HAP-1 (cell line): ENCODE data around the gene PODN.

ENCODE experiments used
- DNase-seq, 2 experiments: peaks; one replicate each; pipeline ENCODE4 v3.0.0-alpha.2; 2016 to 2020; ENCODE audit warnings: low spot score in 2 of 2
- H3K27me3 ChIP-seq: fragments of 250-450 bp; sonication (Bioruptor Pico); 2 replicates; pipeline ENCODE4 v1.5.1; 2020; ENCODE audit warnings: low read depth, mild to moderate bottlenecking, moderate library complexity
- H3K36me3 ChIP-seq: fragments of 250-450 bp; sonication (Bioruptor Pico); replicated peaks from 2 replicates; pipeline ENCODE4 v1.5.1; 2020; ENCODE audit warnings: mild to moderate bottlenecking
- H3K4me1 ChIP-seq: fragments of 250-450 bp; sonication (Bioruptor Pico); 2 replicates; pipeline ENCODE4 v1.5.1; 2020; ENCODE audit warnings: mild to moderate bottlenecking
- H3K4me3 ChIP-seq: fragments of 250-450 bp; sonication (Bioruptor Pico); 2 replicates; pipeline ENCODE4 v1.5.1; 2020; ENCODE audit warnings: mild to moderate bottlenecking, moderate library complexity
- H3K9me3 ChIP-seq: fragments of 250-450 bp; sonication (Bioruptor Pico); 2 replicates; pipeline ENCODE4 v1.5.1; 2020; ENCODE audit warnings: mild to moderate bottlenecking, moderate library complexity
- in situ Hi-C: fragments of 300-500 bp; cut with MboI; formaldehyde crosslinking; loops from 3 replicates; pipeline ENCODE4 v1.14.3; 2020; ENCODE audit warnings: low sequenced_read_pairs, inconsistent platforms, mixed read lengths

Gene PODN

DNA sequence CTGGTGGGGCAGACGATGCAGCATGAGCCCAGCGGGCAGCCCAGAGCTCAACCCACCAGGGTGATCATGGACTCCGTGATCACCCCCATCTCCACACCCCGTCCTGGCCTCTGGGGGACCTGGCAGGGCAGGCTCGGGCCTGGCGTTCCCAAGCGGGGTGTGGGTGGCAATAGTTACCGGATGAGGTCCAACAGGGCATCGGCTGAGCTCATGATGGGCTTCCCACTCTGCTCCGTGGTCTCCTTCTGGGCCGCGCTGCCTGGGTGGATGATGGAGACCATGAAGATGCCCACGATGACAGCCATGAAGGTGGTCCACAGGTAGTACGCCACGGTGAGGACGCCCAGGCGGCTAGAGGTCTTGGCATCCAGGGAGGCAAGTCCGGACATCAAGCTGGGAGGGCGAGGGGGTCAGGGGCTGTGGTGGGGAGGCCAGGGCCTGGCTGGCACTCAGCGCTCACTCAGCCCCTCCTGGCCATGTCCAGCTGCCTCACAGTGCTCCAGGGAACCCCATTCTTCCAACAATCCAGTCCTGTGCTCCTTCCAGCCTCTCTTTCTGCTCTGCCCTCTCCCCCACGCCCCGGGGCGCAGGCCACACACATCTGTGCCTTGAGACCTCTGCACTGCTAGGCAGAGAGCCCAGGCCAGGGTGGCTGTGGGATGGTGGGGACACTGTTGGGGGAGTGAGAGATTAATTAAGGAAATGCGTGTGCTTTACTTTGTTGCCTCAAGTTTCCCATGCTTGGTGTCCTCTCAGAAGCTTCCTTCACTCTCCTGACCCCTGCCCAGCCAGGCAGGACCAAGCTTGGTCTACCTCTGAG is 52.8 kb downstream of the PODN start:
- peaks cover 11% of the 10 kb centered on the region for H3K4me1 ChIP-seq
- H3K9me3 ChIP-seq, result no peaks in the 10 kb centered on the region
- in situ Hi-C loops, result no loop called here
- H3K36me3 ChIP-seq, result no peaks in the 10 kb centered on the region
- no peak overlapping the region for H3K4me3 ChIP-seq
- H3K27me3 ChIP-seq, result no peaks in the 10 kb centered on the region
- DNase-seq, result no peak

DNA sequence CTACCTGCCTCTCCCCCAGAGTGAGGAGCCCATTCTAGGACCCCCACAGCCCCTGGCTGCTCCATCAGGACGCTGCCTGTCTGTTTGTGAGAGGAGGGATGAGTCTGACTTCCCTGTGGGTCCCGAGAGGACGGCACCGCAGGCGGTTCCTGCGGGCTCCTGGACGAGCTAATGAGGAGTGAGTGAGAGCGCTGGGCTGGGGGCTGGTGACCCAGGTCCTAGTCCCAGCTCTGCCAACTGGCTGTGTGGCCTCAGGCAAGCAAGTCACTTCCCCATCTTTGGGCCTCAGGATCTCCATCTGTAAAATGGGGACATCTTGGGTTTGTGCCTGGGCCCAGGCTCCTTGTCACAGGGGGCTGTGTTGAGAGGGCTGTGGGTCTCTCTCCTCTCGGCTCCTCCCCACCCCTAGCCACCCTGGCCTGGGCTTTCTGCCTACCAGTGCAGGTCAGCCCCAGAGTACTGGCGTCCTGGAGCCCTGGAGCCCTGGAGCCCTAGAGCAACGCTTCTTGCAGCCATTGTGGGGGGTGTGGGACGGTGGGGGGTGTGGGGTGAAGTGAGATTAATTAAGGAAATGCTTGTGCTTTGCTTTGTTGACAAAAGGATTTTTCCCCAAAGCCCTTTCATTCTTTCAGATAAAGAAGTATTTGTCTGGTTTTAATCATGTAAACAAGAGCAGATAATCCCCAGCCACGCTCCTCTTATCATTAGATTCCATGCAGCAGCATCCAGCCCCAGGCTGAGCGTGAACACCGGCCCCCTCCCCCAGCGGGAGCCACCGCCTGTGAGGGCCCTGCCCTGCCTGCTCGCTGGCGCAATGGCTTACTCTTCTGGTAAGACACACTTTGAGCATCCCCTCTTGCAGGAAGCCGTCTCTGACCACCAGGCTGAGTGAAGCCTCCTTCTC is 53.6 kb downstream of the PODN start:
- in situ Hi-C loops, result no loop called here
- Histone ChIP-seq H3K4me1 (peaks cover 11% of the 10 kb centered on the region), H3K9me3 (no peaks in the 10 kb centered on the region), H3K36me3 (no peaks in the 10 kb centered on the region), H3K4me3 (no peak overlapping the region), H3K27me3 (no peaks in the 10 kb centered on the region)
- DNase-seq, result peak; percentile 80 to 84

DNA sequence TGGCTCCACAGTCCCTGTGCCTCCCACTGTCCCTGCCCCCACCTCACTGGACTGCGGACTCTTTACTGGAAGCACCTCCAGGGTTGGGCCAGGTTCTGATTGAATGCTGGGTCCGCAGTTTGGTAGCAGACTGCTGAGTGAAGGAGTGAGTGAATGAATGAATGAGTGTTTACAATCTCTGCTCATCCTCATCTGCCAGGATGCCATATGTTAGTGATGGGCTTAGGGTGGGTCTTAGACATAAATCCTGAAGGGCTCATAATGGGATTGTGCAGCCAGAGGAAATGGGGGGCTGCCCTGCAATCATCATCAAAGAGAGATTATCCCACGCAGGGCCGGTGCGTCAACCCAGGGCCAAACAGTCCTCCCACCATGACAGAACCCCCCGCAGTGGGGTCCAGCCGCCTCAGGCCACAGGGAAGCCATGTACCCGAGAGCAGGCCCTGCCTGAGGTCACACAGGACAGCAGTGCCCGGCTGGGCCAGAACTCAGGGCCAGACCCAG is 54.3 kb downstream of the PODN start:
- in situ Hi-C loops, result no loop called here
- Histone ChIP-seq H3K9me3 (no peaks in the 10 kb centered on the region), H3K36me3 (no peaks in the 10 kb centered on the region), H3K4me3 (no peak overlapping the region), H3K4me1 (peaks cover 11% of the 10 kb centered on the region), H3K27me3 (no peaks in the 10 kb centered on the region)
- DNase-seq, result no peak

DNA sequence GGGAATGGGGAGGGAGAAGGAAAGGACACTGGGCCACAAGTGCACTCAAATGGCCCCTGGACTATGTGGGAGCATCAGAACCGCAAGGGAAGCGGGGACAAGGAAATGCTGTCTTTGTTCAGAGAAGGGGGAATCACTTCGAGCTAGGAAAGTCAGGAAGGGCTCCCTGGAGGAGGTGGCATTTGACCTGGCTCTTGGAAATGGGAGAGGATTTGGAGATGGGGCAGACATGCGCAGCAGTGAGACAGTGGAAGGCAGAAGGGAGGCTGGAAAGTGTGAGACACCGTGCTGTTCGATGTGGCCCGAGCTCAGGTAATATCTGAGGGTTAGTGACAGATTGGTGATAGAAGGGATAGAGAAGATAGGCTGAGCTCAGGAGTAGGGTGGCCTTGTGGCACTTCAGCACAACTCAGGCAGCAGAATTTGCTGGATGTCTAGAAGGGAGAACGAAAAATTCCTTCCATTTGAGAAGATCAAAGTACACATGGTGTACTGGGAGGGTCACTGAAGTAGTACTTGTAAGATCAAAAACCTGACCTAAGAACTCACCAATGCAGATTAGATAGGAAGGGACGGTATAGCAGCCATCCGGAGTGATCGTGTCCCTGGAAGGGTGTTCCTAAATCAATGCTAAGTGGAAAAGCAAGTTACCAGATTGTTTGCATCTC is 55.1 kb downstream of the PODN start:
- Histone ChIP-seq H3K4me3 (no peak overlapping the region), H3K36me3 (no peaks in the 10 kb centered on the region), H3K9me3 (no peaks in the 10 kb centered on the region), H3K27me3 (no peaks in the 10 kb centered on the region), H3K4me1 (peaks cover 11% of the 10 kb centered on the region)
- no peak for DNase-seq
- in situ Hi-C loops, result no loop called here

DNA sequence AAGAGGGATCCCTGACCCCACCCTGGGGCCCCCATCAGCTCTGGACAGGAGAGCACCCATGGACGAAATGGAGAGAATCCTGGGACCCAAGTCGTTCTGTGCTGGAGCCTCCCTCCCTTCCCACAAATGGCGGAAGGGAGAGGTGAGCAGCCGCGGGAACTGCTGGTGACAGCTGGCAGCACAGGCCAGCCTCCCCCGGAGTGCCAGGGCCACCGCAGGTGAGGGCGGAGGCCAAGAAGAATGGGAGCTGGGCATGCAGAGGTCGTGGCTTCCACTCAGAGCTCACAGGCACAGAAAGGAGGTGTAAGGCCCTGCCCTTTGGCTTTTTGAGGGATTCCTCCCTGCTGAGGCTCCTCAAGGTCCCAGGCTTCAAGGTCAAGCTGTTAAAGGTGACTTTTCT is 55.8 kb downstream of the PODN start:
- Histone ChIP-seq H3K4me3 (no peak overlapping the region), H3K36me3 (no peaks in the 10 kb centered on the region), H3K9me3 (no peaks in the 10 kb centered on the region), H3K27me3 (no peaks in the 10 kb centered on the region), H3K4me1 (peaks cover 11% of the 10 kb centered on the region)
- no peak for DNase-seq
- in situ Hi-C loops, result no loop called here

DNA sequence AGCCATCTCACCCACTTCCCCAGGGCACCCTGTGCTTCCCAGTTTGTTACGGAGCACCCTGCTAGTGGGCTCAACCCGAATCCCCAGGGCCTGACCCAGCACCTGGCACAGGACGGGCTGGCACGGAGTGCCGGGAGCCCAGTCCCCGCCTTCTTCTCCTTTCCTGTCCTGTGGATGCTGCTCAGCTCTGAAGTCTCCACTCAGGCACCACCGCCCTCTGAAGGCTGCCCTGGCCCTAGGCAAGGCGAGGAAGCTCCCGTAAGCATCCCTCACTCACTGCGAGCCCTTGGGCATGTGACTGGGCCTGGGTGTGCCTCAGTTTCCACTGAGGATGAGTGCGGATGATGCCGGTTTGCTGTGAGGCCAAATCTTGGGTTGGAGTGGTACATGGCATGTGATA is 58.6 kb downstream of the PODN start:
- DNase-seq, result no peak
- in situ Hi-C loops, result no loop called here
- no peaks in the 10 kb centered on the region for H3K27me3 ChIP-seq
- H3K4me1 ChIP-seq, result peaks cover 6% of the 10 kb centered on the region
- H3K36me3 ChIP-seq, result no peaks in the 10 kb centered on the region
- no peak overlapping the region for H3K4me3 ChIP-seq
- no peaks in the 10 kb centered on the region for H3K9me3 ChIP-seq

DNA sequence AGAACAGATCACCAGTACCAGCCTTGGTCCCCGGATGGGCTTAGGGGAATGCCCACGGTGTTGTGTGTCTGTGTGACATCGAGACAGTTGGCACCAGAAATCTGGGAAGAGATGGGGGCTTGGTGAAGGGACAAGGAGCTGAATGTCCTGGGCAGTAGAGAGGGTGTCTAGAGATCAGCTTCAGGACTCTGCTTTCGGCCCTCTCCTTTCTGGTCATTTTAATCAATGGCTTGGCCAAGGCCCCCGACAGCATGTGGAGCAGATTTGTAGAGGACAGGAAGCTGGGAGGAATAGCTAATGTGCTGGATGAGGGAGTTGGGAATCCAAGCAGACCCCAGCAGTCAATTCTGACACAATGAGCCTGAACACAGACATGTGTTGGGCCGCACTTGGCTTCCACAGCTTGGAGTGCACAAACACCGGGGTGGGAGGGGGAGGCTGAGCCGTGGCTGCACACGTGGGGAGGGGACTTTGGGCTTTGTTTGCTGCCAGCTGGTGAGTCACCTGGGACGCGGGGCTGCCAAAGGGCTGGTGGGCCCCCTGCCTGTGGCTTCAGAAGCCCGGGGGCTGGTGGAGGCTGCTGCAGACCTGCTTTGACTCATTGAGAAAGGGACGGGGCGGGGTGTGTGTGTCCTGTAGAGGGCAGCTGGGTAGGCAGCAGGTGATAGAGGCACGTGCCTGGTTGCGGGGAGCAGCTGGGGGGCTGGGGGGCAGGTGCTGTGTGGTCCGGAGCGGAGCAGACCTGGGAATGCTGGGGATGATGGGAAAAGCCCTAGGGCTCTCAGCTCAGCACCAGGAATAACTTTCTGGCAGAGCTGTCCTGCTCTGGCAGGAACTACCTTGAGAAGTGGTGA is 59.5 kb downstream of the PODN start:
- no peak for DNase-seq
- in situ Hi-C loops, result no loop called here
- Histone ChIP-seq H3K36me3 (no peaks in the 10 kb centered on the region), H3K9me3 (no peaks in the 10 kb centered on the region), H3K27me3 (no peaks in the 10 kb centered on the region), H3K4me1 (no peaks in the 10 kb centered on the region), H3K4me3 (no peak overlapping the region)

DNA sequence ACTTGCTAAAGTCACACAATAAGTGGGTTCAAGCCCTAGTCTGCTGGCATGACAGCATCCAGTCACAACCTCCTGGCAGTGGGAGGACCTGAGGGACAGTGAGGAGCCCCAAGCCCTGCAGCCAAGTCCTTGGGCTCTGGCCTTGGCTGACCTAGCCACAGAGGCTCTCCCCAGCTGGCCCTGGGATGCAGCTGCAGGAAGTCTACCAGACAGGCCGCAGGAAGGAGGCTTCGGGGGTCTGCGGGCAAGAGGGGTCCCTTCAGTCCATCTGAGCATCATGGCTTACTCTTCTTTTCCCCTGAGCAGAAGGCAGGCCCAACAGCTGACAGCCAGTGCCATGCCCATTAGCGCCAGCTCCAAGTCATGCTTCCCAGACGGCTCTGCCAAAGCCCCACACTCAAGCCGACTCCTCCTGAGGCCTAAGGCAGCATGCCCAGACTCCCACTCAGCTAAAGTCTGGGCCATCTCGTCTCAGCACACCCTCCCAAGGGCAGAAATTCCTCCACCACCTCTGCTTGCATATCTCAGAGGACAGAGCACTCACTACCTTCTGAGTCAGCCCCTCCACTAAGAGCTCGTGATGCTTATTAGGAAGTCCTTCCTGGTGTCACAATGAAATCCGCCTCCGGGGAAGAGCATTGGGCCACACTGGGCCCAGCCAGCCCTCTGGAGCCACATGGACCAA is 60.3 kb downstream of the PODN start:
- in situ Hi-C loops, result no loop called here
- no peaks in the 10 kb centered on the region for H3K36me3 ChIP-seq
- DNase-seq, result no peak

DNA sequence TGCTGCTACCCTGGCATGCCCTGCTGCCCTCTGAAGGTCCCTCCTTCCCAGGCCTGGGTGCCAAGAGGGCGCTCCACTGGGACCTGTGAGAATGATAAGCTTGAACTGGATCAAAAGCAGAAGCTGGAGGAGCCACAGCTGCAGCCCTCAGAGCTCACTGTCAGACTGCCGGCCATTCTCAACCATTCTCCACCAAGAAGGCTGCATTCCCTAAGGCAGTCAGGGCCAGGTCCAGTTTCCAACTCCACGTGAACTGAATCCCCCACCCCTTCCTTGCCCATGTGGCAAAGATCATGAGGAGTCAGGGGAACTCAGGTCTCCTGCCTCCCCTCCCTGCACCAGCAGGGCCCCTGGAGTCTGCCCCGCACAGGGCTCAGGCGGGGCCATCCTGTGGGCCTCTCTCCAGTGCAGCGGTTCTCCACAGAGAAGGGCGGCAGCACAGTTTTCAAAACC is 61.0 kb downstream of the PODN start:
- H3K36me3 ChIP-seq, result no peaks in the 10 kb centered on the region
- in situ Hi-C loops, result no loop called here
- no peaks in the 10 kb centered on the region for H3K9me3 ChIP-seq
- no peaks in the 10 kb centered on the region for H3K4me1 ChIP-seq
- no peak for DNase-seq
- H3K27me3 ChIP-seq, result no peaks in the 10 kb centered on the region
- H3K4me3 ChIP-seq, result no peak overlapping the region

More for the DNA sequence above, 60.3 kb downstream of the PODN start:
- Histone ChIP-seq H3K4me1 (no peaks in the 10 kb centered on the region), H3K4me3 (no peak overlapping the region), H3K27me3 (no peaks in the 10 kb centered on the region), H3K9me3 (no peaks in the 10 kb centered on the region)

DNA sequence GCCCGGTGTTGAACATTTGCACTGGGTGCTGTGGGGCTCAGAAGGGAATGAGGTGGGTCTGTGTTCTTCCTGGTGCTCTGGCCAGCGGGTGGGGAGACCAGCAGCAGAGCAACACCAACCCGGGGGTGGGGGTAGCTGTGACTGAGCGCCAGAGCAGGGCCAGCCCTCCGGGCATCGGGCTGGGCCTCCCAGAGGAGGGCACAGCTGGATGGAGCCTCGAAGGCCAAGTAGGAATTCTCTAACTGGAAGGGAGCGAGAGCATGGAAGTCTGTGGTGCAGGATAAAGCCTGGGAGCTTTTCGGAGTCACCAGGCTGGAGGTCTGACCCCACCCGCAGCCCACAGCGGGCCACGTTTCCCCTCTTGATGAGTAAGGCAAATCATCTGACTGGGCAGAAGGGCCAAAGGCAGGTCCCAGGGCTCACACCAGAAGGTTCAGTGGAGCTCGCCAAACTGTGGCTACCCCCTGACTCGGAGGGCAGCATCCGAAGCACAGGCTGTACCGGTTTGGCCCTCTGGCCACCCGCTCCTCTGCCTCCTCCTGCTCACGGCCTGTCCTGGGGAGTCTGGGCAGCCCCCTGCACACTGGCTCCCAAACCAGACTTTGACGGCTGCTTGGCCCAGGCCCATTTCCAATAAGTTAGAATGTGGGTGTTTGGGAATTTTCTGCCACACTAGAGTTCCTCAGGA is 61.6 kb downstream of the PODN start:
- H3K36me3 ChIP-seq, result no peaks in the 10 kb centered on the region
- H3K9me3 ChIP-seq, result no peaks in the 10 kb centered on the region
- H3K4me1 ChIP-seq, result no peaks in the 10 kb centered on the region
- in situ Hi-C loops, result no loop called here
- no peaks in the 10 kb centered on the region for H3K27me3 ChIP-seq
- H3K4me3 ChIP-seq, result no peak overlapping the region
- DNase-seq, result no peak

DNA sequence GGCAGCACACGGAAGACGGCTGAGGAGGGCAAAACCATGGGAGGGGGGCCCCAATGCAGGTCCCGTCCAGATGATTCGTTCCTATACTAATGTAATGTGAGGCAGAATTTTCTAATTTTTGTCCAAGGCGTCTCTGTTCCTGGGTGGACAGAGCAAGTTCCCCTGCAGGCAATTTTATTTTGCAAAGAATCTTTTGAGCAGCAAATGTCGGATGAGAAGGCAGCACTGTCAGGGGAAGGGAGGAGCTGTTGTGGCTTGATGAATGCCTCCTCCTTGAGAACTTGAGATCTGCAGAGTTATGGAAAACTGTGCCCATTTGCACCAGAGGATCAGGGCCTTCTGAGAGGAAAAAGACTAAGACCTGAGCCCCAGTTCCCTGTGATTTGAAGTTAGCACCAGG is 63.1 kb downstream of the PODN start:
- Histone ChIP-seq H3K4me1 (no peaks in the 10 kb centered on the region), H3K9me3 (no peaks in the 10 kb centered on the region), H3K27me3 (no peaks in the 10 kb centered on the region), H3K4me3 (no peak overlapping the region), H3K36me3 (no peaks in the 10 kb centered on the region)
- in situ Hi-C loops, result no loop called here
- DNase-seq, result no peak

DNA sequence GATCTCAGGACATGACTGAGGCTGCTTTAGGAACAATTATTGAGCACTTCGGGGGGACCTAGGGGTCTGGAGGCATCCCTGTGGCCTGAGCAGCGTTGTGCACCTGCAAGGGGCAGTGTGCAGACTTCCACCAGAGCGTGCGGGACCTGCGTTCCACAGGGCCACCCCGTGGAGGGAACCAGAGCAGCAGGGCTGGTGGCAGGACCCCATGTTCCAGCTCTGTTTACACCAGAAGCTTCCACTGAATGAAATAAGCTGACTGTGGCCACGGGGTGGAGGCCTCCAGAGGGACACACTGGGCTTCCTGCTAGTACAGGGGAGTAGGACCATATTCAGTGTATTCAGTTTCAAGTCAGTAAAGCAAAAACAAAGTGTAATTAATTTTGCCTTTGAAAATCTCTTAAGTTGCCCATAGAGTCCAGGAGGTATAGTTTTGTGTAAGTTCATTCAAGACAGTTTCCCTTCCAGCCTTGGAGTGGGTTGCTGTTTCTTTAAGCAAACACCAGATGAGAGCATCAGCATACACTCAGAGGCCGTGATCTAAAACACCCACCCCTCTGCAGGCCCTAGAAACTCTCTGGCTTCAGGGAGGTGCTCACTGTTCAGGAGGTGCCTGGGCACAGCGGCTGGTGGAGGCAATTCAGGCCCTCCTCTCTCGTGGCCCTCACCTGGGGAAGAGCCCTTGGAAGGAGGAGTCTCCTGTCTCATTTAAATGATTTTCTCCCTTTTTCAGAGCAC is 63.8 kb downstream of the PODN start:
- H3K27me3 ChIP-seq, result no peaks in the 10 kb centered on the region

More for the DNA sequence above, 63.8 kb downstream of the PODN start:
- in situ Hi-C loops, result no loop called here
- Histone ChIP-seq H3K9me3 (no peaks in the 10 kb centered on the region), H3K36me3 (no peaks in the 10 kb centered on the region), H3K4me1 (no peaks in the 10 kb centered on the region), H3K4me3 (no peak overlapping the region)
- DNase-seq, result no peak
